Lung (tissue), 12 donors: ENCODE results near the gene ZNF580. TPM values are rescaled to one million over a fixed set of nuclear protein-coding genes. Genes with fewer than 3 reads are reported as not detected.
A peak's percentile ranks its signal among the peaks of the same experiment; 100 is the strongest.

Experiments
- ATAC-seq: fragments of 200-7000 bp; cut with Tn5 transposase; one replicate; pipeline ENCODE4 v1.9.1; 2020; ENCODE audit warnings: moderate number of reproducible peaks; ENCODE audit not compliant: insufficient read depth, low FRiP score
- DNase-seq, 3 donors: peaks; one replicate each; pipeline ENCODE4 v3.0.0-alpha.2; 2013 to 2017
- H3K27ac ChIP-seq, 2 donors: one replicate each; pipeline ENCODE4 v1.5.1; 2013; ENCODE audit warnings: mild to moderate bottlenecking in 2 of 2, moderate library complexity in 2 of 2, control low read depth in 1 of 2, inconsistent platforms in 1 of 2, low read depth in 1 of 2, low read length in 1 of 2
- H3K27me3 ChIP-seq, 3 donors: one replicate each; pipeline ENCODE4 v1.5.1; 2013; ENCODE audit warnings: low read length in 2 of 3; ENCODE audit not compliant: control insufficient read depth in 3 of 3, insufficient read depth in 3 of 3
- H3K36me3 ChIP-seq, 4 donors: one replicate each; pipeline ENCODE4 v1.5.1; 2013; ENCODE audit warnings: low read length in 4 of 4, mild to moderate bottlenecking in 1 of 4, moderate library complexity in 1 of 4; ENCODE audit not compliant: control insufficient read depth in 4 of 4, insufficient read depth in 4 of 4
- H3K4me1 ChIP-seq, 5 donors: one replicate each; pipeline ENCODE4 v1.5.1; 2013; ENCODE audit warnings: low read length in 5 of 5, mild to moderate bottlenecking in 2 of 5, moderate library complexity in 1 of 5; ENCODE audit not compliant: control insufficient read depth in 5 of 5, insufficient read depth in 5 of 5
- H3K4me3 ChIP-seq: one replicate; pipeline ENCODE4 v1.5.1; 2013; ENCODE audit warnings: mild to moderate bottlenecking, control low read depth, moderate library complexity
- H3K9ac ChIP-seq, 2 donors: one replicate each; pipeline ENCODE4 v1.5.1; 2013; ENCODE audit warnings: low read length in 2 of 2, control low read depth in 1 of 2; ENCODE audit not compliant: insufficient read depth in 1 of 2
- H3K9me3 ChIP-seq, 4 donors: one replicate each; pipeline ENCODE4 v1.5.1; 2013; ENCODE audit warnings: low read length in 3 of 4, mild to moderate bottlenecking in 1 of 4, moderate library complexity in 1 of 4; ENCODE audit not compliant: control insufficient read depth in 4 of 4, insufficient read depth in 3 of 4
- WGBS, 2 donors: extraction: QIAGEN DNeasy Blood & Tissue Kit; methylation state at CpG; one replicate each; pipeline ENCODE4 v1.1.7; 2013; 5-methylcytosine and 5-hydroxymethylcytosine counted together
- polyA plus RNA-seq, 2 donors: library from polyadenylated mRNA; stranded (reverse); fragments of 200-250 nt; gene quantifications; one replicate each; pipeline ENCODE4 v1.2.1, GENCODE V29; 2013
- total RNA-seq, 2 donors: library from RNA; depleted of rRNA in 1 of 2; stranded (reverse); fragments of >200 nt in 1 of 2; gene quantifications; one replicate each; pipeline ENCODE4 v1.2.1, GENCODE V29; 2014 to 2021
- TF ChIP-seq, protein P1 (sequence below): IDR thresholded peaks from 2 replicates; pipeline ENCODE4 v1.5.1; 2012; ENCODE audit warnings: mild to moderate bottlenecking; ENCODE audit errors: control extremely low read depth, extremely low read depth
- donor health status: control.
- donor health status: control.
- donor health status: Bipolar disorder and iron deficiency.
- donor health status: healthy.
- donor health status: DM: yes; HTN: yes; CAD: no.

ZNF580 gene
- total and polyA plus RNA-seq, 4 donors = 11.1 to 41.3 (median 30.8) TPM

GRCh38 chr19:55624109-55625003 lies 16.4 kb upstream of the ZNF580 start, which contains the start of gene ZNF784:
Gene ZNF784 (minus strand): TSS chr19:55624566. CDS start chr19:55624561, 5 bp downstream.
- DNase-seq = peak; percentile 96 to 97 (median 96)
- Histone ChIP-seq H3K9ac (peak within 1 kb of the TSS; percentile 57 to 91), H3K27me3 (no peaks in the 10 kb centered on the region), H3K36me3 (peaks cover 3 to 19% (median 4%) of the 10 kb centered on the region in 4 donors), H3K4me1 (peaks cover 3 to 24% (median 8%) of the 10 kb centered on the region in 5 donors), H3K4me3 (peak within 1 kb of the TSS; percentile 44), H3K27ac (peak within 1 kb of the TSS; percentile 86 to 96), H3K9me3 (no peaks in the 10 kb centered on the region)
- TF ChIP-seq, protein P1, sequence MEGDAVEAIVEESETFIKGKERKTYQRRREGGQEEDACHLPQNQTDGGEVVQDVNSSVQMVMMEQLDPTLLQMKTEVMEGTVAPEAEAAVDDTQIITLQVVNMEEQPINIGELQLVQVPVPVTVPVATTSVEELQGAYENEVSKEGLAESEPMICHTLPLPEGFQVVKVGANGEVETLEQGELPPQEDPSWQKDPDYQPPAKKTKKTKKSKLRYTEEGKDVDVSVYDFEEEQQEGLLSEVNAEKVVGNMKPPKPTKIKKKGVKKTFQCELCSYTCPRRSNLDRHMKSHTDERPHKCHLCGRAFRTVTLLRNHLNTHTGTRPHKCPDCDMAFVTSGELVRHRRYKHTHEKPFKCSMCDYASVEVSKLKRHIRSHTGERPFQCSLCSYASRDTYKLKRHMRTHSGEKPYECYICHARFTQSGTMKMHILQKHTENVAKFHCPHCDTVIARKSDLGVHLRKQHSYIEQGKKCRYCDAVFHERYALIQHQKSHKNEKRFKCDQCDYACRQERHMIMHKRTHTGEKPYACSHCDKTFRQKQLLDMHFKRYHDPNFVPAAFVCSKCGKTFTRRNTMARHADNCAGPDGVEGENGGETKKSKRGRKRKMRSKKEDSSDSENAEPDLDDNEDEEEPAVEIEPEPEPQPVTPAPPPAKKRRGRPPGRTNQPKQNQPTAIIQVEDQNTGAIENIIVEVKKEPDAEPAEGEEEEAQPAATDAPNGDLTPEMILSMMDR = no peak
- peak; percentile 91 for ATAC-seq
- WGBS, 2 donors = 1% methylated on average over 41 to 56 of the region's 56 CpGs

DNA sequence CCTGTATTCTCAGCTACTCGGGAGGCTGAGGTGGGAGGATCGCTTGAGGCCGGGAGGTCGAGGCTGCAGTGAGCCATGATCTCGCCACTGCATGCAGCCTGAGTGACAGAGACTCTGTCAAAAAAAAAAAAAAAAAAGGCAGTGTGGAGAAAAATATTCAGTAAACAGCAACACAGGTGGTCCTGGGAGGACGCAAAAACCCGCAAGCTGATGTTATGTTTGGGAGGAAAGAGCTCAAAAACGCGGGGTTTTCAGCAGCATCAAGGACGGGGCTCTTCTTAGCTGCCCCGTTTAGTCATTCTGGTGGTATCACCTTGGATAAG lies 15.8 kb upstream of the ZNF580 start:
- ATAC-seq (no peak), DNase-seq (no peak)
- 43 to 49% methylated on average over 11 of the region's 11 CpGs for WGBS, 2 donors
- peaks cover 3 to 19% (median 4%) of the 10 kb centered on the region in 4 donors for H3K36me3 ChIP-seq
- TF ChIP-seq, protein P1 = no peak
- no peaks in the 10 kb centered on the region for H3K27me3 ChIP-seq
- H3K4me3 ChIP-seq = peak overlapping the region; percentile 44
- H3K27ac ChIP-seq = peak overlapping the region in 1 of 2 donors; percentile 45
- peak overlapping the region in 1 of 2 donors; percentile 91 for H3K9ac ChIP-seq
- no peaks in the 10 kb centered on the region for H3K9me3 ChIP-seq
- H3K4me1 ChIP-seq = peaks cover 0 to 18% (median 5%) of the 10 kb centered on the region in 5 donors

DNA sequence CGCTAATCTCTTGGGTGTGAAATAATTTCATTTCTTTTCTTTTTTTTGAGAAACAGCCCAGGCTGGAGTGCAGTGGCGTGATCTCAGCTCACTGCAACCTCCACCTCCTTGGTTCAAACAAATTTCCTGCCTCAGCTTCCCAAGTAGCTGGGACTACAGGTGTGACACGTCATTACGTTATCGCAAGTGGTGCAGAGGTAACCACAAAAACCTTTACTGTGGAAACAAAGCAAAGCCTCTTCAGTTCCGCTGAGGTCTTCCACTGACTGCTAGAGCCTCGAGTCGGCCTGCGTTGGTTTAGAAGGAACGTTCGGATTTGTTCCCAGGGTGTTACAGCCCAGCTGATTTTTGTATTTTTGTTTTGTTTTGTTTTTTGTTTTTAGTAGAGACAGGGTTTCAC lies 14.5 kb upstream of the ZNF580 start:
- Histone ChIP-seq H3K9me3 (no peaks in the 10 kb centered on the region), H3K36me3 (peaks cover 0 to 12% (median 2%) of the 10 kb centered on the region in 4 donors), H3K27ac (no peak overlapping the region), H3K27me3 (no peaks in the 10 kb centered on the region), H3K4me3 (no peak overlapping the region), H3K4me1 (peaks cover 0 to 14% (median 3%) of the 10 kb centered on the region in 5 donors), H3K9ac (no peak overlapping the region)
- TF ChIP-seq, protein P1 = no peak
- 82 to 92% methylated on average over 11 of the region's 11 CpGs for WGBS, 2 donors
- no peak for DNase-seq
- ATAC-seq = no peak
